ENCODE data around the gene CDK9.
"Not testable (repeated sequence)": the region's sequence is repeated elsewhere in the genome, so short reads cannot be mapped to it uniquely, and the experiment has no call there.

CDK9 gene

DNA sequence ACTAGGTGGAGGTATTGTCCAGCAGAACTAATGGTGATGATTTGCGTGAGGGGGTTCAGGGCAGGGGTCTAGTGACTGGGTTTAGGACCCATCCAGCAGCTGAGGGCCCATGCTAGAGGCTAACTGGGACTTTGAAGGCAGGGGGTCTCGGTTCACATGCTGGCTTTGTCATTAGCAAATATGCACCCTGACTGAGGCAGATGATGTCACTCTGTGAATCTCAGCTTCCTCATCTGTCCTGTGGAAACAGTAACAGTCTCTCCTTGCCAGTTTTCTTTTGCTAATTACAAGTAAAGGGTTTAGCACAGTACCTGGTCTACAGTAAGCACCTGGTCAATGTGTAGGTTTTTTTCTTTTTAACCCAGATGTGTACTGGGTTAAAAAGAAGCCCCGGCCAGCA, 12.6 kb upstream of the CDK9 start:
- Histone ChIP-seq H3K36me3 (ENCODE audit: control insufficient read depth, insufficient read depth, low read length) (no peaks in the 10 kb centered on the region), H3K9me3 (ENCODE audit: control insufficient read depth, insufficient read depth, low read length) (no peaks in the 10 kb centered on the region), H3K9ac (ENCODE audit: low read depth, low read length) (no peak overlapping the region), H3K4me3 (ENCODE audit: low read depth, low read length) (no peak overlapping the region), H3K4me1 (ENCODE audit: control insufficient read depth, insufficient read depth, low read length) (peaks cover 20% of the 10 kb centered on the region), H3K27me3 (ENCODE audit: control insufficient read depth, insufficient read depth, low read length) (no peaks in the 10 kb centered on the region), H3K27ac (ENCODE audit: low read depth, low read length) (no peak overlapping the region)

DNA sequence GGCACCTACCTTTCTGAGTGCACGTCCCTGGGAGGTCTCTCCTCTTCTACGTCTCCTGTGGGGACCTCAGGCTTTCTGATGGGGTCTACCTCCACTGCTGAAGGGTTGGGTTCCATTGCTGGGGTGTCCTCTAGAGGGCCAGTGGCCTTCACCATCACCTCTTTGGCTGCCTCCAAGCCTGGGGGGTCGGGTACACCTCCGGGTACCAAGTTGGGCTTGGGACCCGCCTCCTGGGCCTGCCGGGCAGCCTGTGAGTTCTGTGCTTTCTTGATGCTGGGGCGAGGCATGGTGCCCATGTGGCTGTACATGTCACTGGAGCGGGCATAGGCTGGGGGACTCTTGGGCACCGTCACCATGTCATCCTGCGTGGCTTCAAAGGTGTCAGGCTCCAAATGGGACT, 11.9 kb upstream of the CDK9 start:
- Histone ChIP-seq H3K27me3 (ENCODE audit: control insufficient read depth, insufficient read depth, low read length) (no peaks in the 10 kb centered on the region), H3K27ac (ENCODE audit: low read depth, low read length) (no peak overlapping the region), H3K36me3 (ENCODE audit: control insufficient read depth, insufficient read depth, low read length) (no peaks in the 10 kb centered on the region), H3K9ac (ENCODE audit: low read depth, low read length) (no peak overlapping the region), H3K4me3 (ENCODE audit: low read depth, low read length) (no peak overlapping the region), H3K4me1 (ENCODE audit: control insufficient read depth, insufficient read depth, low read length) (peaks cover 20% of the 10 kb centered on the region), H3K9me3 (ENCODE audit: control insufficient read depth, insufficient read depth, low read length) (no peaks in the 10 kb centered on the region)

DNA sequence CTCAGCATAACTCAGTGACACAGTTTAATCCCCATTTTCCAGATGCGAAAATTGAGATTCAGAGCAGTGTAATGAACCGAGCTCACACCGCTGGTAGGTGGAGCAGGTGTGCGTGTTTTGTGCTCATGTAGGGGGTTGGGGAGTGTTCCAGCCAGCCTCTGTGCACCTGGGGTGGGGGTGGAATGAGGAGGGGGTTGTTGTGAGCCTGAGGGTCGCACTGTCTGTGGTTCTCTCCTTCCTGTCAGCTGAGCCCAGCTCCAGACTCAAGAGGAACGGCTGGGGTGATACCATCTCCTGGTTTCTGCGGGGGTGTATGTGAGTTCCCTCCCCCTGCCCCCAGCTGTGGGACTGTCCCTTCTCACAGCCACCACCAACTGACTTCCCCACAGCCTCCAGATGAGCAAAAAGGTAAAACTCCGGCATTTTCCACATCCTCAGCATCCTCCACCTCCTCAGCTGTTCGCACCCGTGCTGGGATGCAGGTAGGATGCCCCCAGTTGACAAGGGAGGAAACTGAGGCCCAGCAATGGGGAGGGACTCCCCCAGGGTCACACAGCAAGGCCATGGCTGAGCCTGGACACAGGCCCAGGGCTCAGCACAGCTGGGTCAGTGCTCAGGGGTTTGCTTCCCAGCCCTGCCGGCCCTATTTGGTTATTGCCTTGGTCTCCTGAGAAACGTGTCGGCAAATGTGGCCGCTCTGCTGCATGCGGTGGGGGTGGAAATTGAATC, 9.5 kb upstream of the CDK9 start:
- H3K27me3 ChIP-seq (ENCODE audit: control insufficient read depth, insufficient read depth, low read length): no peaks in the 10 kb centered on the region
- H3K4me1 ChIP-seq (ENCODE audit: control insufficient read depth, insufficient read depth, low read length): peaks cover 15% of the 10 kb centered on the region

DNA sequence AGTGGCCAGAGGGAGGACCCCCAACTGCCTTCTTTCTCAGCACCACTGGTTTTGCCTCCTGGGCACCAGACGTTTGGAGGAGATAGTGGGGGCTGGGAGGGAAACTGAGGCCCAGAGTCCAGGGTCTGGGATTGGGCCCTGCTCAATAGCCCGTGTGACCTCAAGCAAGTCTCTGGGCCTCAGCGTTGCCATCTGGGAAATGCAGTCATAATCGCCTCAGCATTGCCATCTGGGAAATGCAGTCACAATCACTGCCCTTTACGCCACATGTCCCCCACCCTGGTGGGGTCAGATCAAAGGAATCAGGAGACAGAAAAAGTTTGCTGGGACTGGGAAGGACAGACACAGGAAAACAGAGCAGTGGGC, 8.9 kb upstream of the CDK9 start:
- Histone ChIP-seq H3K27ac (ENCODE audit: low read depth, low read length) (no peak overlapping the region), H3K27me3 (ENCODE audit: control insufficient read depth, insufficient read depth, low read length) (no peaks in the 10 kb centered on the region), H3K4me3 (ENCODE audit: low read depth, low read length) (no peak overlapping the region), H3K9ac (ENCODE audit: low read depth, low read length) (no peak overlapping the region), H3K4me1 (ENCODE audit: control insufficient read depth, insufficient read depth, low read length) (peaks cover 12% of the 10 kb centered on the region; the same call in 1 of the 2 replicates), H3K9me3 (ENCODE audit: control insufficient read depth, insufficient read depth, low read length) (no peaks in the 10 kb centered on the region), H3K36me3 (ENCODE audit: control insufficient read depth, insufficient read depth, low read length) (no peaks in the 10 kb centered on the region)

More for the DNA sequence above, 9.5 kb upstream of the CDK9 start:
- H3K9ac ChIP-seq (ENCODE audit: low read depth, low read length): no peak overlapping the region
- no peaks in the 10 kb centered on the region for H3K9me3 ChIP-seq (ENCODE audit: control insufficient read depth, insufficient read depth, low read length)
- no peaks in the 10 kb centered on the region for H3K36me3 ChIP-seq (ENCODE audit: control insufficient read depth, insufficient read depth, low read length)
- H3K4me3 ChIP-seq (ENCODE audit: low read depth, low read length): no peak overlapping the region
- no peak overlapping the region for H3K27ac ChIP-seq (ENCODE audit: low read depth, low read length)

DNA sequence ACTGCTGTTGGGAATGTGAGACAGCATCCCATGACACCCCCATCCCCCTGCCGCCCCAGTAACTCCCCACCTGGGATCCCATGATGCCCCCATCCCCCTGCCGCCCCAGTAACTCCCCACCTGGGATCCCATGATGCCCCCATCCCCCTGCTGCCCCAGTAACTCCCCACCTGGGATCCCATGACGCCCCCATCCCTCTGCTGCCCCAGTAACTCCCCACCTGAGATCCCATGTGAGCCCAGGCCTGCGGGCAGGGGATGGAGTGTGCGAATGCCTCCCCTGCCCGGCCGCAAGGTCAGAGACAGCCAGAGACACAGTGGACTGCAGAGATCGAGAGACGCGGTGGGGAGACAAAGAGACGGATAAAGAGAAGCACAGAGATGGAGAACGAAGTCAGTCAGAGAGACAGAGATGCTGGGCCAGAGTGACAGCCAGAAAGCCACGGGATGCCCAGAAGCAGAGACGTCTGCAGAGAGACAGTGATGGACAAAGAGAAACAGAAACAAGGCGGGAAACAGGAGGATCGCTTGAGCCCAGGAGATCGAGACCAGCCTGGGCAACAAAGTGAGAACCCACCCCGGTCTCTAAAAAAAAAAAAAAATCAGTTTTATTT, 8.4 kb upstream of the CDK9 start:
- Histone ChIP-seq H3K36me3 (ENCODE audit: control insufficient read depth, insufficient read depth, low read length) (no peaks in the 10 kb centered on the region), H3K4me1 (ENCODE audit: control insufficient read depth, insufficient read depth, low read length) (peaks cover 12% of the 10 kb centered on the region; the same call in 1 of the 2 replicates), H3K27me3 (ENCODE audit: control insufficient read depth, insufficient read depth, low read length) (no peaks in the 10 kb centered on the region), H3K9me3 (ENCODE audit: control insufficient read depth, insufficient read depth, low read length) (no peaks in the 10 kb centered on the region), H3K4me3 (ENCODE audit: low read depth, low read length) (no peak overlapping the region), H3K9ac (ENCODE audit: low read depth, low read length) (no peak overlapping the region), H3K27ac (ENCODE audit: low read depth, low read length) (no peak overlapping the region)

GRCh38 chr9:127778280-127779135, 7.3 kb upstream of the CDK9 start, which contains the start of gene SH2D3C:
Gene SH2D3C (minus strand): TSS chr9:127778666. CDS start chr9:127778627, 39 bp downstream.
- no peak within 1 kb of the TSS for H3K9ac ChIP-seq (ENCODE audit: low read depth, low read length)
- peaks cover 12% of the 10 kb centered on the region; the same call in 1 of the 2 replicates for H3K4me1 ChIP-seq (ENCODE audit: control insufficient read depth, insufficient read depth, low read length)
- H3K4me3 ChIP-seq (ENCODE audit: low read depth, low read length): no peak within 1 kb of the TSS

DNA sequence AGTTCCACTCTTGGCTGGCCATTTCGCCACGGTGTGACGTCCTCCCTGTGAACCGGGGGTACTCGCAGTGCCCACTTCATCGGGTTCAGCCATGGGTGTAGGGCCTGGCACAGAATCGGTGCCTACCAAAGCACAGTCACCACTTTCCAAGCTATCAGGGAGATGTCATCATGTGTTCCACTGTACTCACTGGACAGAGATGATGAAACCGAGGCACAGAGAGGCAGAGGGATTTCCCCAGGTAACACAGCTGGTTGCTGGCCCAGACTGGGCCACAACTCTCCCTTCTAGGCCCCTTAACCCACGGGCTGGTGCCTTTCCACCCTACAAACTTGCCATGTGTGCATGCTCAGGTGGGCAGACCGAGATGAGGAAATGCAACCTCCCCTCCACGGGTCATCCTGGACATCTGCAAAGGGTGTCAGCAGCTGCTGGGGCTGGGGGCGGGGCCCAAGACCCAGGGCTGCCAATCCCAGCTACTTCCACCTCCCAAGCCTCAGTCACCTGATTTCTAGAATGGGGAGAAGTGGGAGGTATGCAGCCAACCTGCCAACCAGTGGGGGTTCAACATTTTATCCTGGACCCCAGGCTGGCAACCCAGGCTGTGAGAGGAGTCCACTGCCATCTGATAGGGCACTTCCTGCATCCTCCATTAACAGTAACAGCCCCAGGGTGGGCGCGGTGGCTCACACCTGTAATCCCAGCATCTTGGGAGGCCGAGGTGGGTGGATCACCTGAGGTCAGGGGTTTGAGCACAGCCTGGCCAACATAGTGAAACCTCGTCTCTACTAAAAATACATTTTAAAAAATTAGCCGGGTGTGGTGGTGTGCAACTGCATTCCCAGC, 6.5 kb upstream of the CDK9 start:
- no peak overlapping the region for H3K9ac ChIP-seq (ENCODE audit: low read depth, low read length)
- H3K9me3 ChIP-seq (ENCODE audit: control insufficient read depth, insufficient read depth, low read length): no peaks in the 10 kb centered on the region
- no peak overlapping the region for H3K27ac ChIP-seq (ENCODE audit: low read depth, low read length)
- no peak overlapping the region for H3K4me3 ChIP-seq (ENCODE audit: low read depth, low read length)
- no peaks in the 10 kb centered on the region for H3K36me3 ChIP-seq (ENCODE audit: control insufficient read depth, insufficient read depth, low read length)
- no peaks in the 10 kb centered on the region for H3K27me3 ChIP-seq (ENCODE audit: control insufficient read depth, insufficient read depth, low read length)
- H3K4me1 ChIP-seq (ENCODE audit: control insufficient read depth, insufficient read depth, low read length): peaks cover 12% of the 10 kb centered on the region; the same call in 1 of the 2 replicates

More at GRCh38 chr9:127778280-127779135, 7.3 kb upstream of the CDK9 start, which contains the start of gene SH2D3C:
- Histone ChIP-seq H3K36me3 (ENCODE audit: control insufficient read depth, insufficient read depth, low read length) (no peaks in the 10 kb centered on the region), H3K9me3 (ENCODE audit: control insufficient read depth, insufficient read depth, low read length) (no peaks in the 10 kb centered on the region), H3K27me3 (ENCODE audit: control insufficient read depth, insufficient read depth, low read length) (no peaks in the 10 kb centered on the region), H3K27ac (ENCODE audit: low read depth, low read length) (no peak within 1 kb of the TSS)

GRCh38 chr9:127780126-127780885, 5.5 kb upstream of the CDK9 start:
- Histone ChIP-seq H3K9ac (ENCODE audit: low read depth, low read length) (no peak overlapping the region; the same call in 1 of the 2 replicates), H3K9me3 (ENCODE audit: control insufficient read depth, insufficient read depth, low read length) (no peaks in the 10 kb centered on the region), H3K27ac (ENCODE audit: low read depth, low read length) (no peak overlapping the region), H3K4me3 (ENCODE audit: low read depth, low read length) (no peak overlapping the region), H3K27me3 (ENCODE audit: control insufficient read depth, insufficient read depth, low read length) (no peaks in the 10 kb centered on the region), H3K4me1 (ENCODE audit: control insufficient read depth, insufficient read depth, low read length) (peaks cover 14% of the 10 kb centered on the region), H3K36me3 (ENCODE audit: control insufficient read depth, insufficient read depth, low read length) (no peaks in the 10 kb centered on the region)

DNA sequence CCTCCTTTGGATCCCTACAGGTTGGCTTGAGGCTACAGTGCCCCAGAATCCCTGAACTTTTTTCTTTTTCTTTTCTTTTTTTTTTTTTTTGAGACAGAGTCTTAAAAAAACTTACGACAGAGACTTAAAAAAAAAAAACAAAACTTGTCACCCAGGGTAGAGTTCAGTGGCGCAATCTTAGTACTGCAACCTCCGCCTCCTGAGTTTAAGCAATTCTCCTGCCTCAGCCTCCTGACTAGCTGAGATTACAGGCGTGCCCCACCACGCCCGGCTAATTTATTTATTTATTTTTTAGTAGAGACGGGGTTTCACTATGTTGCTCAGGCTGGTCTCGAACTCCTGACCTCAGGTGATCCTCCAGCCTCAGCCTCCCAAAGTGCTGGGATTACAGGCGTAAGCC, 4.9 kb upstream of the CDK9 start:
- not testable (repeated sequence) for H3K27me3 ChIP-seq (ENCODE audit: control insufficient read depth, insufficient read depth, low read length); H3K9me3 ChIP-seq (ENCODE audit: control insufficient read depth, insufficient read depth, low read length); H3K36me3 ChIP-seq (ENCODE audit: control insufficient read depth, insufficient read depth, low read length); H3K27ac ChIP-seq (ENCODE audit: low read depth, low read length); H3K4me3 ChIP-seq (ENCODE audit: low read depth, low read length); H3K9ac ChIP-seq (ENCODE audit: low read depth, low read length)
- H3K4me1 ChIP-seq (ENCODE audit: control insufficient read depth, insufficient read depth, low read length): peaks cover 14% of the 10 kb centered on the region

DNA sequence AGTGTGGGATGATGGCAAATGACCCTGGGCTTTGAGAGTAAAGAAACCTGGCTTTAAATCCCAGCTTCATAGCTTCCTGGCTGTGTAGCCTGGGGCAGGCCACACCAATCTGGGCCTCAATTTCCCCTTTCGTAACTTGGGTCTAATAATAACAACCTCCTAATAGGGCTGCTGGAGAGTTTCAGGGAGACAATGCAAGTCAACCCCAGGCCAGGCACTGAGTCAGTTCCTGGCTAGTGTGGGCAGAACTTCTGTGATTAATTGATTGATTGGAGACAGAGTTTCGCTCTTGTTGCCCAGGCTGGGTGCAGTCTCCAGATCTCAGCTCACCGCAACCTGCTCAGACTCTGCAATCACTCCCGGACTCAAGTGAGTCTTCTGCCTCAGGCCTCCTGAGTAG, 4.0 kb upstream of the CDK9 start:
- peaks cover 9% of the 10 kb centered on the region for H3K4me1 ChIP-seq (ENCODE audit: control insufficient read depth, insufficient read depth, low read length)
- H3K9me3 ChIP-seq (ENCODE audit: control insufficient read depth, insufficient read depth, low read length): no peaks in the 10 kb centered on the region
- H3K4me3 ChIP-seq (ENCODE audit: low read depth, low read length): no peak overlapping the region
- H3K9ac ChIP-seq (ENCODE audit: low read depth, low read length): no peak overlapping the region
- no peaks in the 10 kb centered on the region for H3K27me3 ChIP-seq (ENCODE audit: control insufficient read depth, insufficient read depth, low read length)
- H3K27ac ChIP-seq (ENCODE audit: low read depth, low read length): no peak overlapping the region
- no peaks in the 10 kb centered on the region for H3K36me3 ChIP-seq (ENCODE audit: control insufficient read depth, insufficient read depth, low read length)

All from HUES48 (cell line).